Endometrial microvascular endothelial cells (primary cell): ENCODE results near the gene YIPF7. TPM values are rescaled to one million over a fixed set of nuclear protein-coding genes. Genes with fewer than 3 reads are reported as not detected.

Experiments used
- in situ Hi-C: cut with HindIII; loops from 2 replicates; pipeline ENCODE4 v1.10.0; 2017; ENCODE audit warnings: low sequenced_read_pairs, low pct_unique_long_range_greater_than_20kb; ENCODE audit errors: inconsistent ontology term
- total RNA-seq: library from RNA; depleted of rRNA; stranded (reverse); fragments of >200 nt; gene quantifications from one replicate; pipeline ENCODE4 v1.2.3, GENCODE V29; 2015; ENCODE audit errors: inconsistent ontology term

The YIPF7 gene
- not detected for total RNA-seq

GRCh38 chr4:44651425-44651824, at the start of gene YIPF7:
Gene YIPF7 (minus strand): TSS chr4:44651625. CDS start chr4:44650100, 1,525 bp downstream.
- in situ Hi-C loops, result no loop called here

GRCh38 chr4:44701037-44701436, 49.6 kb upstream of the YIPF7 start:
- in situ Hi-C loops, result no loop called here

GRCh38 chr4:44700427-44700826, 49.0 kb upstream of the YIPF7 start:
- in situ Hi-C loops, result no loop called here

- in situ Hi-C loops, result no loop called here
These were observed 33.2 kb upstream of the YIPF7 start for GRCh38 chr4:44684648-44685047.

- in situ Hi-C loops, result no loop called here
These were observed 27.6 kb upstream of the YIPF7 start for GRCh38 chr4:44679060-44679459.

- in situ Hi-C loops, result no loop called here
These were observed 26.9 kb upstream of the YIPF7 start, which contains the start of gene GUF1 for GRCh38 chr4:44678094-44679041. Gene GUF1 (plus strand): TSS chr4:44678420. CDS start chr4:44678623, 203 bp downstream.

- in situ Hi-C loops, result no loop called here
These were observed 23.9 kb upstream of the YIPF7 start for GRCh38 chr4:44675366-44675765.

- in situ Hi-C loops, result no loop called here
These were observed 23.0 kb upstream of the YIPF7 start for GRCh38 chr4:44674471-44674870.

GRCh38 chr4:44671636-44672035, 20.2 kb upstream of the YIPF7 start:
- in situ Hi-C loops, result no loop called here

- in situ Hi-C loops, result no loop called here
These were observed 19.2 kb upstream of the YIPF7 start for GRCh38 chr4:44670506-44671199.

- in situ Hi-C loops, result no loop called here
These were observed 17.1 kb upstream of the YIPF7 start for GRCh38 chr4:44668526-44668925.

GRCh38 chr4:44663539-44664263, 12.3 kb upstream of the YIPF7 start:
- in situ Hi-C loops, result no loop called here

GRCh38 chr4:44662623-44663005, 11.2 kb upstream of the YIPF7 start:
- in situ Hi-C loops, result no loop called here

- in situ Hi-C loops, result no loop called here
These were observed 10.7 kb upstream of the YIPF7 start for GRCh38 chr4:44661940-44662622.

GRCh38 chr4:44660396-44660795, 9.0 kb upstream of the YIPF7 start:
- in situ Hi-C loops, result no loop called here

GRCh38 chr4:44652002-44652401, 577 bp upstream of the YIPF7 start:
- in situ Hi-C loops, result no loop called here

GRCh38 chr4:44646151-44646550, 5.3 kb downstream of the YIPF7 start:
- in situ Hi-C loops, result no loop called here

- in situ Hi-C loops, result no loop called here
These were observed 13.3 kb downstream of the YIPF7 start for GRCh38 chr4:44638091-44638490.

GRCh38 chr4:44632733-44633132, 18.7 kb downstream of the YIPF7 start:
- in situ Hi-C loops, result no loop called here
